Measurements from ENCODE around the gene SMYD4.

- TF ChIP-seq CTCF (IDR thresholded peaks at IDR 0.05; ENCODE audit: low read depth, low read length, poor library complexity, severe bottlenecking), result no peak
- TF ChIP-seq EZH2phosphoT487 (IDR thresholded peaks at IDR 0.05; ENCODE audit: borderline replicate concordance, low read length), result no peak
Measured at GRCh38 chr17:1820528-1821252, 9.0 kb downstream of the SMYD4 start.

Data from DOHH2 (cell line).